ENCODE data around the gene PDAP1.

PDAP1 gene

DNA sequence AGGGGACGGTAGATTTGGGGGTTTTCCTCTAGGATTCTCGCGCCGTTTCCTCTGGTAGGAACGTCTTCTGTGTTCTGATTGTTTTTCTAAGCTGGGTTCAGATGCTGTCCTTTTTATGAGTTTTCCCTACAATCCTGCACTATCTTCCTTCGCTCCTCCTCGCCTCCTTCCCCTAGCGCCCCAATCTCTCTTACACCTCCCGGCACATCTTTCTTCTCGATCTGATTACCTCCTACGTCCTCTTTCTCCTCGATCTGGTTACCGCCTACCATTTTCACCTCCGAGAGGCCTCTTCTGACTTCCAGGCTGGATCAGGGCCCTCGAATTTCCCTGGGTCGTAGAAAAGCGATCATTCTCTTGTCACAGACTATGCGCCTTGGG, 785 bp upstream of the PDAP1 start:
- TF ChIP-seq CTCF (IDR thresholded peaks at IDR 0.05), result no peak

- TF ChIP-seq CTCF (IDR thresholded peaks at IDR 0.05), result no peak
Measured at GRCh38 chr7:99407872-99408378, 472 bp downstream of the PDAP1 start.

DNA sequence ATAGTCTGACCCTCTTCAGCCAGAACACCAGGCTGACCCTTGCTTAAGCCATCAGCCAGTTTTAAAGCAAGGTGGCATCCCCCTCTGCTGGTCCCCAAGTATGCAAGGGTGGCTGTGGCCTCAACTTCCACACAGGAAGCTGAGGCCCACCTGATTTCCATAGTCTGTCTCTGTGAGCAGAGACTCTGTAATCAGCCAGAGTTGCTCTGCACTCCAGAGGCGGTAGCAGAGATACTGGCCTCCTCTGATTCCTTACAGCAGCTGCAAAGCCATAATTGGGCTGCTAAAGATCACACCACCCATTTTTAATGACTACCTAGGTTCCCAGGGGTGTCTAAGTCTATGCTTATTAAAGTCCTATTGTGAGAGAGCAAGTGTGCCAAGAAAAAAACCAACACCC, 1.8 kb downstream of the PDAP1 start:
- TF ChIP-seq CTCF (IDR thresholded peaks at IDR 0.05), result no peak

DNA sequence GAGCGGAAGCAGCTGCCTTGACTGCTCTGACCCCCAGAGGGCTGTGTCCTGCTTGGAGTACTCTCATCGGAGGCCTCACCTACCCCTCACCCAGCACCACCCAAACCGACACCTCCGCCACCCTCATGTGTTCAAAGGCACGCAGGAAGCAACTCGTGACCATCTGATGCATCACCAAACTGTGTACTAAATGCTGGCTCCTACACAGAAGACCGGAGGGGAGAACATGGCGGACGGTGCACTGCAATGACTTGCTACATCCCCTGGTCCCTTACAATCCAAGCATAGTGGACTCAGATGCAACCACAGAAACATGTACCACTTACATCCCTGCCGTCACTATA, 3.4 kb downstream of the PDAP1 start:
- no peak for TF ChIP-seq CTCF (IDR thresholded peaks at IDR 0.05)

- TF ChIP-seq CTCF (IDR thresholded peaks at IDR 0.05), result no peak
Measured at GRCh38 chr7:99404235-99404976, 4.0 kb downstream of the PDAP1 start.

- no peak for TF ChIP-seq CTCF (IDR thresholded peaks at IDR 0.05)
Measured at GRCh38 chr7:99403764-99404163, 4.6 kb downstream of the PDAP1 start.

DNA sequence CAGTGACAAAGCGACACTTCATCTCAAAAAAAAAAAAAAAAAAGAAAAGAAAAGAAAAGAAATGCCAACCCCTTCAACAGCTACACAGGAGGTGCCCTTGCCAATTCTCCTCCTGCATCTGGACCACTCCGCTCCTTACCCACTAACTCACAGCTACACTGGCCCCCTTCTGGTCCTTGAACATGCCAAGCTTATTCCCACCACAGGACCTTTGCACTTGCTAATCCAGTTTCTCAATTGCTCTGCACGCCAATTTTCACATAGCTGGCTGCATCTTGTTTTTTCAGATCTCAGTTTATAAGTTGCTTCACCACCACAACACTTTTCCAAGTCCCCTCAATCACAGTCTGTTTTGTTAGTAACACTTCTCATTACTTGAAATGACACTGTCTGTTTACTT, 5.5 kb downstream of the PDAP1 start:
- TF ChIP-seq CTCF (IDR thresholded peaks at IDR 0.05), result no peak

DNA sequence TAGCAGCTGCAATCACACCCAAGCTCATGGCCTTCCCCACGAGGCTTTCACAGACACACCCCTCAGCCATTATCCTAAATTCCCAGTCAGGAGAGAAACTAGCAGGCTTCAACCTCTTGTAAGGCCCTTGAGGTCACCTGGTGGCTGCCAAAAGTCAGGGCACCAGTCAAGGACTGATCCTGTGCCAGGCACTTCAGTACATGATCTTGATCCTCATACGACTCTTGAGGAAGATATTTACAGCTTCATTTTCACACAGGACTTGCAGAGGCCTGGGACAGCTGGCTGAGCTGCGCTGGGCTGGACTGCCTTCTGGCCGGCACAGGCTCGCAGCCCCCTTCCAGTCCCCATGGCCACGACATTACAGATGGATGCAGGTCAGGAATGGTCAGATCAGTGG, 8.8 kb downstream of the PDAP1 start:
- no peak for TF ChIP-seq CTCF (IDR thresholded peaks at IDR 0.05)
